ENCODE results near the gene RHBDD1.

The RHBDD1 gene

DNA sequence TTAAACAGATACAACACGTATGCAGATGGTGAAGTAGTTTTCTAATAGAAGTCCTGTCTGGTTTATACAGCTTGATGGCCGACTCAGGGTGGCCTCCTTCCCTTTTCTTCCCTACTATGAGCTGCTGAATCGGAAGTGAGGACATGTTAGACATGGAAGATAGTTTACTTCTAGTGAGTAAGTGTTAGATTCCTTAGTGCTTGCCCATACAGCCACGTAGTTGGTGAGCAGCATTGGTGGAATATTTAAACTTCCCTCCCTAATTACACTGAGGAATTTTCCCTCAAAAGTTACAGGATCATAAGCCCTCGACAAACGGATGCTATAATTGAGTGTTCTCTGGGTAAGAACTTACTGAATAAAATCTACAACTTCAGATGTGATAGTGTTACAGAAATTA lies 52.1 kb downstream of the RHBDD1 start:
- DNase-seq (ENCODE audit: low read depth), result no peak

DNA sequence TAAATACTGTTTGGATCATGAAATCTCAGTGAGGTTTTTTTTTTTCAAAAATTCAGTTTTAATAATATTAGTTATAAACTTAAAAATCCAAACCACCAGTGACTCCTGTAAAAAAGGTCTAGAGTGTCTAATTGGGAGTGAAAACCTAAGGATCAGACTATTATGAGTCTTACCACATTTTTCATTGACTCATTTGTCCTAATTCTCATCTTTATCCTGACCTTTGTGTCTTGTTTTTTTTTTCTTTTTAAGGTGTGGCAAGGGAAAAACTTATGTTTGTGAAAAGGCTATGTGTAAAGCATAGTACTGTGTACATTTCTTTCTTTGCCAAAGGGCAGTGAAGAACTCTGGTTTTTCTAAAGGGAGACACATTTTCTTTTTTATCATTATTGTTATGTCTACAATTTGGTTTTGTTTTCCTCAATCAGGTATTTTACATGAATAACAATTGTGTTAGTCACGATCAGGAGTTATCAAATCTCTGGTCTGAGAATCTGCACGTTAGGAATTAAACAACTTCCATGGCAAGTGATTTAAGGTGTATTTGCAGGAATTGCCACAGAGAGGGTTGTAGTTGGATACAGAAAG lies 52.6 kb downstream of the RHBDD1 start:
- DNase-seq (ENCODE audit: low read depth), result no peak

DNA sequence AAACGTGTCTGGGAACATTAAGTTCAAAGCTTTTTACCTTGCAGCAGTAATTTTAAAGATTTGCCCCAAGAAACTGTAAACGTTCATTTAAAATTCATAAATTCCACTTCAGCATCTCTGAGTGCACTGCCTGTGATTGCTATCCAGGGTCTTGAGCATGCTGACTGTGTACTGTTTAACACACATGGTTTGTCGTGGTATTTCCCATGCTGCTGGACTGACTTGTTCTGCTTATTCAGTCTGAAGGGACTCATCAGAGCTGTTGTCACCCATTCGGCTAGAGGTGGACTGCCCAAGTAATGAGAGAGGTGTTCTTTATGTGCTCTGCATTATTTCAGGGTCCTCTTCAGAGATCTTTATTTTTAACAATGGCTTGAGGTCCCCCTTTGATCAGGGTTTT lies 53.1 kb downstream of the RHBDD1 start:
- DNase-seq (ENCODE audit: low read depth), result no peak

DNA sequence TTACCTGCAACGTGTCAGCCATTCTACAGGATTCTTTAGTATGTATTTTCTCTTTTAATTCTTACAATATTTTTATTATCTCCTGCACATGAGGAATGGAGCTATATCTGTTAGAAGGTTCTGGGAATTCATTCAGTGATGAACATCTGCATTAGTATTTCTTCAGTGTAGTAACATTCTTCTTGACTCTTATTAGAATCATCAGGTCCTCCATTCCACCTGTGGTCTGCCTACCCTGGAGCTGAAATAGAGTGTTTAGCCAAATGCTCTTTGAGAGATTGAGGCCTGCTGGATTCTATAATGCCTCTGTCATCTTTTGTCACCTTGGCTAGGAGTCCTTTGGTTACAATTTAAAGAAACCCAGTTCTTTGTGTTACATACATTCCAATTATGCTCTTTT lies 54.4 kb downstream of the RHBDD1 start:
- no peak for DNase-seq (ENCODE audit: low read depth)

DNA sequence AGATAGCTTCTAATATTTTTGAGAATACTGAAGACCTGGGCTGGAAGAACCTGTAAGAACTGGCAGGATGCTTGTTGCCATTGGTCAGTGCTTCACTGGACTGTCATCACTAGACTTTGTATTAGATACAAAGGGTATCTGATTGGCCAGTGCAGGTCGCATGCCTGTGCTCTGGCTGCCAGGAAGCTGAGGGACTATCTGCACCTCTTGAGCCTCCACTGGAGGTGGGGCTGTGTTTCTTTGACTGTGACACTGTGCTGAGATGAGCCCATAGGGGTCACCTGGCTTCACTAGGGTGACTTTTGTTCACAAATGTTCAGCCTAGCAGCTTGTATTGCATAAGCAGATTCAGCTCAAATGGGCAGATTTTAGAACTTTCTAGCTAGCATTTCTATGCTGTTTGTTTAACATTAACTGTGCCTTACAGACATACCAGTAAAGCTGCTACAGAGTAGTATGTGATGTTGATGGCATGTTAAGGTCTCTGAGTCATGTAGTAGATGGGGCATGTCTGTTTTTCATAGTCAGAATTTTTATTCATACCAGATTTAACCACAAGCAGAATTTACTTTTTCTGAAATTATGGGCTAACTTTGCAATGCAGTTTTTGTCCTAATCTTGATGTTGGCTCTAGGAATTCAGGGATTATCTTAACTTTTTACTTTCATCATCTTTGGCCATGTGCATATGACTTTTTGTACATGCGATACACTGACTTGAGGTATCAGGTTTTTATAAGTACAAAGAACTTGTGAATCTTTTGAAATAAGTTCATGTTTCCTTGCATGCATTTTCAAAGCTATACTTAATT lies 56.1 kb downstream of the RHBDD1 start:
- DNase-seq (ENCODE audit: low read depth), result no peak

DNA sequence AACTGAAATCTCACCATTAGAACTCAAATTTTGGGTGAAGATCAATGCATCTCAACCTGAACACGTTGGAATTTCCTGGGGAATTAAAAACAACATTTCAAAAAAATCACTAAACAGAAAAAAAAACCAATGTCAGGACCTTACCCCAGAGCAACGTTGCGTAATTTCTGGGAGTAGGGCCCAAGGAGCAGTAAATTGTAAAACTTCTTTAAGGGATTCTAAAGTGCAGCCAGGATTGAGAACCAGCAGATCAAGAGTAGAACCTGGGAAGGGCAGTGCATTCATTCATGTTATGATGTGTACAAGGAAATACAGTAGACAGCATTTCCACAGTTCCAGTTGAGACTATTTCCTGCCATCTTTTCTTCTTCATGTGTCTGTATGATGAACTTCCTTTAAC lies 56.9 kb downstream of the RHBDD1 start:
- no peak for DNase-seq (ENCODE audit: low read depth)

DNA sequence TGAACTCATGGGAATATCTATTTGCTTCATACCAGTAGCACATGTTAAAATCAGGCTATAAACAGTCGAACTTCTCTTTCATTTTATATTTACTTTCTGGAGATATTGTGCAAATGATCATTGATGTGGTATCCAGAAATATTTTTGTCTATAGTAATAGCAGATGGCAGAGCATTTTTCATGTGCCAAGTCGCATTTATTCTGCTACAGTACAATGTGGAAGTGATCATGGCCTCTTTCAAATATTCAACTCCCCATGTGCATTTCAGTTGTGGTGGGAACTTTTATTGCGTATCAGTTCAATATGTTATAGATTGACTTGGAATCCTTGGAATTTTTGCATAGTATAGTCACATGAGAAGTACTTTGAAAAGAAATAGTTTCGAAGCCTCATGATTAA lies 57.4 kb downstream of the RHBDD1 start:
- DNase-seq (ENCODE audit: low read depth), result no peak

DNA sequence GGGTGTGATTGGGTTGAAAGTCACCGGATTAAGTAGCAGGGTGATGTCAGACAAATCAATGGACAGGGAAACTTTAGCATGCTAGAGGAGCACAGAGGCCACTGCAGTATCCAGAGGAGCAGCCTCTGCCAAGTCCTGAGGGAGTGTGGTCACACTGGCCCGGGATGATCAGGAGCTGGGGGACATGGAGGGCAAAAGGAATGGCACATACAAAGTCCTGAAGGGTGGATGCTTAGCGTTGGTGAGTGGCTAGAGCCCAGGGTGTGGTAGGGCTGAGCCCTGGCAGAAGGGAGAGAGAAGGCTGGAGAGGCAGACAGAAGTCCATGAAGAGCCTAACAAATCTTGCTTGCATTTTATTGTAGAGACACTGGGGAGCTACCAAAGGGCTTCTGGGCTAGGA lies 58.9 kb downstream of the RHBDD1 start:
- DNase-seq (ENCODE audit: low read depth), result no peak

DNA sequence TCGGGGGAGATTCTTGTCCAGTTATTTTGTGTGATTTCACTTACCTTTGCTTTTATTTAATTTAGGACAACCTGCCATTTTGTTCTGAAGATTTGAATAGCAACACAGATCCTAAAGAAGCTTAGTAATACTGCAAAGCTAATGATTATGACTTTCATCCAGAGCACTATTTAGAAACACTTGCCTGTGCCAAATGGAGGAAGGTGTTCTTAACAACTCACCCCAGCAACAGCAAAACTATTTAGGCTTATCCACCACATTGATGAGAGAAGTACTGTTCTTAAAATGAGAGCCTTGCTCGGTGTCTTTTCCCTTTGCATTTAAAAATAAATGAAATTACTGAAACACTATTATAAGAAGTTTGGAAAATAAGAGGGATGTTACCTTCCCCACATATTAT lies 59.7 kb downstream of the RHBDD1 start:
- no peak for DNase-seq (ENCODE audit: low read depth)

DNA sequence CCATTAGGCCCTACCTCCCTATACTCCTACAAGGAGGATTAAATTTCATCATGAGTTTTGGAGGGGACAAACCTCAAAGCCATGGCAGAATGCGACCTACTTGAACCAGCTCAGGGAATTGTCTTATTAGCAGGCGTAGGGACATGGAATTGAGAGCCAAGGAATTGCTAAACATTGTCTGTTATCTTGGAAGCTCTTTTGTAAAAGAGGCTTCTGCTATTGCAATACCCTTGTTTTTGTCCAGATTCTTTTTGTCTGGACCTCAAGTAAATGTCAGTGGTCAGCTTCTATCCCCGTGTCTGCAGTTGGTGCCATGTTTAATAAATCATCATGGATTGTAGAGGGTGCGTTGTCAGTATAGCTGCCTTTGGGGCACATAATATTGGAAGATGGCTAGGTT lies 62.3 kb downstream of the RHBDD1 start:
- no peak for DNase-seq (ENCODE audit: low read depth)

DNA sequence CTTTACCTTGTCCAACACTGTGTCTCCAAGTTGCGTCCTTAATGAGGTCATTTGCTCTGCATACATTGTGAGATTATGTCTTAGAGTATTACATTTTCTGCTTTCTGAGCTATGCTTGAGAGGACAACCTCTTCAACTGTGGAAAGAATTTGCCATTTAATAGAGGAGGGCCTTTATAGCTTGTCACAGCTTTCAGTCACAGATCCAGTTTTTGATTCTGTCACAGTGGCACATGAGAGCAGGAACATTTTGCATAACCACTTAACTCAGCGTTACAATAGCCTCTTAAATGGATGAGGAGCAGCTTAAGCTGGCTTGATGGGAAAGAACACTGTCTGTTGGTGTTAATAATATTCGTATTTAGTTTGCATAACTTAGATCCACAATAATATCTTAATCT lies 63.0 kb downstream of the RHBDD1 start:
- DNase-seq (ENCODE audit: low read depth), result no peak

DNA sequence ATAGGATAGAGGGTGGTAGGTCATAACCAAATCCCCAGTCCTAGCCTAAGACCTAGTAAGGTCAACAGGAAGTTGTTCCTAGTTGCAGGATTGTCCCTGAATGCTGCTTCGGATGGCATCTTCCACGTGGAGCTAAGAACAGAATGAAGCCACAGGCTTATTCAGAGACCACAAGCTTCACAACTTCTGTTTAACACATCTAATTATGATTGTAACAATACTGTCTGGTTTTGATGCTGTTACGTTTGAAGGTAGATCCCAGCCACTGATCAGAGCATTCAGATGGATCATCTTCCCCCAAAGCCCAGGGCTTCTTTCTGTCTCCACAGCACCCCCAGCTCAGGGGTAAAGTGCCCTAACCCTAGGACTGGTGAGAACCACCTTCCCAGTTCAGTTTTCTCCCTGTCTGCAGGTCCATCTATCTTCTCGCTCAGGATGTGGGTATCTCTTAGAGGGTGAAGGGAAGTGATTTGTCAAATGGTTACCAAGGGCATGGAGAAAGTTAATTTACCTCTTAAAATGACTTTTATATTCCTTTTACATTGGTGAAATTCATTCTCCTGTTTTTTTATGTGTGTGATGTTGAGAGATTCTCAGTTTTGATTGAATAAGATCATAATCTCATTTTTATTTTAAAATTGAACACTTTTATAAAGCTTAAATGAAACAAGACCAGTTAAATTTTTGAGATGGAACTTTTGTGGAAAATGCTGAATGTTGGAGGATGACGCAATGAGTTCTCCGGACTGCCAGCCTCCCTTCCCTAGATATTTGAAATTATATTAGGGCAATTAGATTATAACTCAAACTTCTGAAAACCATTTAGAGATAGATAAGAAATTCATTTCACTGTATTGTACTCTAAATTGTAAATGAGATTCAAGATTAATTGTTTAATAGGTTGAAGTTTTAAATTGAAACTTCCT lies 66.5 kb downstream of the RHBDD1 start:
- no peak for DNase-seq (ENCODE audit: low read depth)

DNA sequence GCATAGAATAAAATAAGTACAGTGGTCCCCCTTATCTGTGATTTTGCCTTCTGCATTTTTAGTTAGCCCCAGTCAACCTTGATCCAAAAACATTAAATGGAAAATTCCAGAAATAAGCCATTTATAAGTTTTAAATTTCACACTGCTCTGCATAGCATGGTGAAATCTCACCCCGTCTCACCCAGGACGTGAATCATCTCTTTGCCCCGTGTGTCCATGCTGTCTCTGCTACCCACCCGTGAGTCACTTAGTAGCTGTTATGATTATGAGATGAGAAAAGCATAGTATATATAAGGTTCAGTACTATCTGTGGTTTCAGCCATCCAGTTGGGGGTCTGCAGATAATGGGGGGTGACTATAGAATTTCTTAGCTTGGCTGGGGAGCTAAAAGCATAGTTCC lies 67.3 kb downstream of the RHBDD1 start:
- DNase-seq (ENCODE audit: low read depth), result no peak

DNA sequence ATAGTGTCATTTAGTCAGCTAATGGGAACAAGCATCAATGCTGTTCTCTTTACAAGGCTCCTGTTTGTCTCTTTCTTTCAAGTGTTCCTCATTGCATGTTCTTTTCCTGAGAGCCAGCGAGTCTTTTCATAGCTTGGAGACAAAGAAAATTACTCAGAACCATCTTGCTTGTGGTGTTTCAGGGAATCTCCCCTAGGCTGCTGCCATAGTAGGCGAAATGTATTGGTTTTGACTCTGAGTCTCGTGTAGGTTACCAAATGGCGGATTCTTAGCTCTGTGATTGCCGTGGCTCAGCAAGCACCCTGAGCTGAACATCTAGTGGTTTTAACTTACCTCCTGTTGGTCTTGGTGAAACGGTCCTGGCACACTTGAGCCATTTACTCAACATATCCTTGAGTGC lies 68.7 kb downstream of the RHBDD1 start:
- DNase-seq (ENCODE audit: low read depth), result no peak

DNA sequence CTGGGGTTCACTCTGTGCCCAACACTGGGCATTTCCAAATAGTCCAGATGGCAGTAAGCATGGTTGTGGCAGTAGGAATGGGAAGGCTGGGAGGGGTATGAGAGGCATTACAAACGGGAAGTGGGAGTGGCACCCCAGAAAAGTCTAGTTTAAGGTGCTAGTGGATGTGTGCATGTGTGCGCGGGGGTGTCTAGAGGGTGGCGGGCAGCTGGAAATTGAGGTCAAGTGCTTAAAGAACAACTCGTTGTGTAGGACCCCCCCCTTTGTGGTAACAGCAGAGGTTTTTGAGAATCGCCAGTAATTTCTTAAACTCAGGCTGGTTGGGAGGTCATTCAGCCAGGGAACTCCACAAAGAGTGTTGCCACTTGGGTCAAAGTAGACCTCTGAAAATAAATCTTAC lies 69.9 kb downstream of the RHBDD1 start:
- no peak for DNase-seq (ENCODE audit: low read depth)

DNA sequence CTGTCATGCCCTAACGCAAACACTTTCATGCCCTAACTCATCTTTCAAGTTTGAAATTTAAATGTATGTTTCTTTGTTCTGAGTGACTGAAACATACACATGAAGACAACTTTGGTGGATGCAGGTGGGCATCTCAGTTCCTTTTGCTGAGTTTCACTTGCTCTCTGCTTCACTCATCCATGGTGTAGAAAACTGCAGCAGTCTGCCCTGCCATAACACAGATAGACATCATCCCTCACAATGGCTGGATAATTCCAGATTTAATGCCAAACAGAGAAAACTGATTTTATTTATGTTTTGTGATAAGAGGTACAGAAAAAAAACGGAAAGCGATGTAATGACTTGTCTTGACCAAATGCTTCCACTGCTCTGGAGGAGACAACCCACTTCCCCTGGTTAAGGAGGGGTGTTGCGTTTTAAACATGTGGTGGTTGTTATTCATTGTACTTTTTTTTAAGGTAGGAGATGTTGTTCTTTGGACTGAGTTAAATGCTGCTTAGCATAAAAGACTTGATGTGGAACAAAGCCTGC lies 70.4 kb downstream of the RHBDD1 start:
- no peak for DNase-seq (ENCODE audit: low read depth)

DNA sequence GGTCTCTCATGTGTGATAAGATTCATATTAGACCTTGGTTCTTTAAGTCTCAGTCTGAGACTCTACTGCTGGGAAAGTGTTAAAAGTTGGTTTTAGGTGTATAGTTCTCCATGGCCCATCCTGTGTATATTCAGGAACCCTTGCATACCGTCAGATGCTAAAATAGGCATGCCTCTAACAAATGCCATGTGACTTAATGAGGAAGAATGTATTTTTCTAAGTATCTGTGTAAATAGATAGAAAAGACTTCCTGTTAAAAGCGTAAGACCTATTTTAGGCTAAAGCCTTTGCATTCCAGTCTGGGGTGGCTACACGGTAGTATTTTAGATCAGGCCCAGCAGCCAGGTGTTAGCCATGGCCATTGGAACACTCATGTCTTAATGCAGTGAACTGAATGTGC lies 73.3 kb downstream of the RHBDD1 start:
- DNase-seq (ENCODE audit: low read depth), result no peak

DNA sequence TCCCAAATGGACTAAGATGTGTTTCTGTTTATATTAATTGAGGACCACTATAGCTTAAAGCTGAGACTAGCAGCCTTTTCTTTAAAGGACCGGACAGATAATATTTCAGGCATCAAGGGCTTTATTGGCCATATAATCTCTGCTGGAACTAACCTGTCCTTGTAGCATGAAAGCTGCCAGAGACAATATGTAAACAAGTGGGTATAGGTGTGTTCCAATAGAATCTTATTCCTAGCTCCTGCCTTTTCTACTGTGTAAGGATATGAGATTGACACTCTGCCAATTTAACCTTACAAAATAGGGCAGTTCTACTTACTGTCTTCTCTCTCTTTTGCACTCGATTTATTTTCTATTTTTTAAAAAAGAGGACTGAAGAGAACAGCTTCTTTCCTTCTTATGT lies 74.0 kb downstream of the RHBDD1 start:
- no peak for DNase-seq (ENCODE audit: low read depth)

DNA sequence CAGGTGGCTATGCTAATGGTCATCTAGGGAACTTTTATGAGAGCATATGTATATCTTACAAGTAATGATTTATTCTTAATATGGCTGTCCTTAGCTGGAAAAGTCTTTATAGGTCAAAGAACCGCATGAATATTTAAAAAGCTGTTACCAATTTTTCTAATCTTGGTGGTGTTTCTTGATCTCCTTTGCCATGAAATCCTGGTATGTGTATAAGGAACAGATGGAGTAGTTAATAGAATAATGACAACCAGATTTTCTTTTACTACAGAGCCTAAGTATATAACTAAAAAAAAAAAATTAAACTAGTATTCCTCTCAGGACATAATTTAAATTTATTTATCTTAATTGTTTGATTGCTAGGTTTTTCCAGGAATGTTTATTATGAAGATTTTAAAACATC lies 74.5 kb downstream of the RHBDD1 start:
- DNase-seq (ENCODE audit: low read depth), result no peak

DNA sequence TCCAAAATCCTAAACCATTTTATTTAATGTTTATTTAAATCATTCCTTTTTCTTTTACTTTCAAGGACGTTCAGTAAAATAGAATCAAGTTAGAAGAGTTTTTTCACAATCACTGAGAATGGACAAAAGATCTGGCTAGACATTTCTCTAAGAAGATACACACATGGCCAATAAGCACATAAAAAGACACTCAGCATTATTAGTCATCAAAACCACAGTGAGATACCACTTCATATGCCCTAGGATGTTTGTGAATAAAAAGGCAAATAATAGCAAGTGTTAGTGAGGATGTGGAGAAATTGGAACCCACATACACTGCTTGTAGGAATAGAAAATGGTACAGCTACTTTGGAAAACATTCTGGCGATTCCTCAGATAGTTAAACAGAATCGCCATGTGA lies 76.1 kb downstream of the RHBDD1 start:
- DNase-seq (ENCODE audit: low read depth), result no peak

DNA sequence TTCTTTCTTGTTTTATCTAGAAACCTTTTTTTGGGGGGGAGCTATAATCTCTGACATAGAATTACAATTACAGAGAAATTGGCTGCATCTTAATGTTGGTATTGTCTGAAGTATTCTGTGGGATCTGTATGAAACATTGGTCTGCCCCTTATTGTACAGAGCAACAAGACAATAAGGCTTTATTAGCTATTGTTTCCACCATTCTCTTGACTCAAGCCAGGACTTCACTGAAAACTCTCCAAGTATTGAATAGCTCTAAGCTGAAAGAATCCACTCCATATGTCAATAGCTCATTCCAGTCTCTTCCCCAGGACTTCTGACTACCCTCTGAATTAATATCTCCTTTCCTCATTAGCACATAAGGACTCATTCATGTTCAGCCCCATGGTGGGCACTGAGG lies 77.8 kb downstream of the RHBDD1 start:
- no peak for DNase-seq (ENCODE audit: low read depth)

DNA sequence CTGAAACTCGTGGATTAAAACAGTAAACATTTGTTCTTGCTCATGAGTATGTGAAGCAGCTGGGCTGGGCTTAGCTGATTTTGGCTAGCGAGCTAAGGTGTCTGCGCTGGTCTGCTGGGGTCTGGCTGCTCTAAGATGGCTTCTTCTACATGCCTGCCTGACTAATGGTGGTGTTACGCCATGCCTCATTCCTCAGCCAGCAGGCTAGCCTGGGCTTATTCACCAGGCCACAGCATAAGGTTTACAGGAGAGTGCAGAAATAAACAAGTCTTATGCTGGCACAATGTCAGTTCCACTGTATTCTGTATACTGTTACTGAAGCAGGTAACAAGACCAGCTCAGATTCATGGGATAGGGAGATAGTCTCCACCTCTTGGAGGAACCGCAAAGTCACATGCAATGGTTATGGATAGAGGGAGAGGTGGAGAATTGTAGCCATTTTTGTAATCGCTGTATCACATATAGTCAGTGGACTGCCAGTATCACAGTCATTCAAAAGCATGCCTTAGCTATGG lies 80.0 kb downstream of the RHBDD1 start:
- DNase-seq (ENCODE audit: low read depth), result no peak

DNA sequence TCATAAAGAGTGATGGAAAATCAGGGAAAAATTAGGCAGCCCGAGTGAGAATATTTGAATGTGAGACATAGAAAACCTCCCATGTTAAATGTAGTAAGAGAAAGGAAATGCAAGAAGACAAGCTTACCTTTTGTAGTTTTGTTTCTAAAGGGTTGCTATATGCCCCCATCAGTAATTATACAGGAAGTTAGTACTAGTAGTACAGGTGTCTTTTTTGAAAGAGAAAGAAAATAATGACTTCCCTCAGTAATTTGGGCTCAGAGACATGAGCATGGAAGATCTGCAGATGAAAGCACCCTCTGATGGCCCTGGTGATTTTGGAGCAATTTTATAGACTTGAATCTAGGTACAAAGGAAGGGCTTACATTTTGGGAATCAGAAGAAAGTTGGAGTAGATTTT lies 80.8 kb downstream of the RHBDD1 start:
- no peak for DNase-seq (ENCODE audit: low read depth)
